Neuronal stem cell (in vitro differentiated cells): ENCODE results near the gene PKP4.

Experiments used
- DNase-seq: peaks from one replicate; pipeline ENCODE4 v3.0.0-alpha.2; 2013; ENCODE audit warnings: low spot score
- H2AFZ ChIP-seq: one replicate; pipeline ENCODE4 v1.6.1; 2013; ENCODE audit warnings: mild to moderate bottlenecking, low read length, inconsistent platforms
- H2AK5ac ChIP-seq: 2 replicates; pipeline ENCODE4 v1.6.1; 2013; ENCODE audit warnings: low read depth, mild to moderate bottlenecking, inconsistent platforms, low read length, moderate library complexity, mixed read lengths
- H2BK120ac ChIP-seq: 2 replicates; pipeline ENCODE4 v1.6.1; 2013; ENCODE audit warnings: low read depth, mild to moderate bottlenecking, inconsistent platforms, low read length, moderate library complexity, mixed read lengths
- H2BK12ac ChIP-seq: one replicate; pipeline ENCODE4 v1.6.1; 2013; ENCODE audit warnings: low read length, inconsistent platforms
- H2BK15ac ChIP-seq: 2 replicates; pipeline ENCODE4 v1.6.1; 2013; ENCODE audit warnings: mild to moderate bottlenecking, low read length, inconsistent platforms, mixed read lengths
- H2BK5ac ChIP-seq: one replicate; pipeline ENCODE4 v1.6.1; 2013; ENCODE audit warnings: inconsistent platforms, mild to moderate bottlenecking, low read length, moderate library complexity
- H3K14ac ChIP-seq: one replicate; pipeline ENCODE4 v1.6.1; 2013; ENCODE audit warnings: low read length, inconsistent platforms
- H3K18ac ChIP-seq: 2 replicates; pipeline ENCODE4 v1.6.1; 2013; ENCODE audit warnings: low read length, inconsistent platforms
- H3K23ac ChIP-seq: 2 replicates; pipeline ENCODE4 v1.6.1; 2013; ENCODE audit warnings: low read depth, mild to moderate bottlenecking, mixed read lengths, low read length, inconsistent platforms; ENCODE audit not compliant: poor library complexity
- H3K27ac ChIP-seq: replicated peaks from 3 replicates; pipeline ENCODE4 v1.5.1; 2013; ENCODE audit warnings: low read length, inconsistent platforms
- H3K27me3 ChIP-seq, 3 experiments: 2 replicates each; pipeline ENCODE4 v1.6.1; 2013; ENCODE audit warnings: low read length in 3 of 3, mild to moderate bottlenecking in 2 of 3, inconsistent platforms in 1 of 3, low read depth in 1 of 3, mixed read lengths in 1 of 3, moderate library complexity in 1 of 3; ENCODE audit not compliant: control insufficient read depth in 3 of 3, insufficient read depth in 3 of 3
- H3K36me3 ChIP-seq, 2 donors: replicated peaks in 1 of 2; 2 replicates each; pipeline ENCODE4 v1.6.1; 2013; ENCODE audit warnings: low read length in 2 of 2; ENCODE audit not compliant: control insufficient read depth in 2 of 2, insufficient read depth in 2 of 2
- H3K4ac ChIP-seq: 2 replicates; pipeline ENCODE4 v1.6.1; 2013; ENCODE audit warnings: inconsistent platforms, mild to moderate bottlenecking, low read length, moderate library complexity
- H3K4me1 ChIP-seq, 2 donors: 1 replicate in 1 of 2; 2 replicates in 1 of 2; pipeline ENCODE4 v1.6.1; 2013; ENCODE audit warnings: low read length in 2 of 2, low read depth in 1 of 2; ENCODE audit not compliant: control insufficient read depth in 2 of 2, insufficient read depth in 1 of 2
- H3K4me2 ChIP-seq: one replicate; pipeline ENCODE4 v1.6.1; 2013; ENCODE audit warnings: mild to moderate bottlenecking, low read length, inconsistent platforms; ENCODE audit not compliant: insufficient read depth, poor library complexity, severe bottlenecking
- H3K4me3 ChIP-seq, 2 donors: 2 replicates each; pipeline ENCODE4 v1.5.1; 2013; ENCODE audit warnings: low read length in 2 of 2, mild to moderate bottlenecking in 2 of 2, inconsistent platforms in 1 of 2, moderate library complexity in 1 of 2
- H3K79me1 ChIP-seq: one replicate; pipeline ENCODE4 v1.6.1; 2013; ENCODE audit warnings: low read depth, mild to moderate bottlenecking, inconsistent platforms, low read length, moderate library complexity
- H3K9ac ChIP-seq: one replicate; pipeline ENCODE4 v1.6.1; 2013; ENCODE audit warnings: mild to moderate bottlenecking, low read depth, low read length, inconsistent platforms; ENCODE audit not compliant: poor library complexity
- H3K9me3 ChIP-seq, 2 donors: replicated peaks in 1 of 2; 2 replicates each; pipeline versions ENCODE3 to v1.6.1; 2013; ENCODE audit warnings: low read length in 2 of 2, mild to moderate bottlenecking in 2 of 2, inconsistent platforms in 1 of 2, low read depth in 1 of 2, mixed read lengths in 1 of 2, moderate library complexity in 1 of 2; ENCODE audit not compliant: control insufficient read depth in 2 of 2, insufficient read depth in 1 of 2
- H4K8ac ChIP-seq: one replicate; pipeline ENCODE4 v1.6.1; 2013; ENCODE audit warnings: low read depth, mild to moderate bottlenecking, inconsistent platforms, low read length, moderate library complexity
- H4K91ac ChIP-seq: one replicate; pipeline ENCODE4 v1.6.1; 2013; ENCODE audit warnings: low read length, low read depth, mild to moderate bottlenecking, inconsistent platforms; ENCODE audit not compliant: poor library complexity
- WGBS, 2 donors: extraction: QIAGEN DNeasy Blood & Tissue Kit; methylation state at CpG; one replicate each; pipeline ENCODE4 v1.1.7; 2013; ENCODE audit warnings: missing lambda C conversion rate in 2 of 2, mixed read lengths in 1 of 2; ENCODE audit not compliant: insufficient read length in 2 of 2, insufficient replicate concordance in 1 of 2; ENCODE audit errors: extremely low coverage in 2 of 2; 5-methylcytosine and 5-hydroxymethylcytosine counted together

Gene PKP4

DNA sequence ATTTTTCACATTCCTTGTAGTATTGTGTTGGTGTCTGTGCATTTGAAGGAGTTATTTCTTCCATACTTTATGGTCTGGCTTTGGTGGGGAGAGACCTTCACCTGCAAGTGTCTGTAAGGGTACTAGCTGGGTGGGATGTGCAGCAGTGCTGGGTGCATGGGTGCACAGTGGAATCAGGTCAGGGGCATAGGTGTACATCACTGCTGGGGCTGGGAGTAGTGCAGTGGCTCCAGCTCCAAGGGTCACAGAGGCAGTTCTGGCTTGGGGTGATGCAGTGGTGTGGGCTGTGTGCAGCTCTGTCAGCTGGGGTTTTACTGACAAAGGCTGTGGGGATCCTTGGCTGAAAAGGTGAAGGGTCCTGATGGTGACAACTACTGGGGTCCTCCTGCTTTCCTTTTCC lies 45.0 kb upstream of the PKP4 start:
- H2BK12ac ChIP-seq: no peak overlapping the region
- H2BK15ac ChIP-seq: no peak overlapping the region
- H2AFZ ChIP-seq: no peak overlapping the region
- no peak overlapping the region for H3K23ac ChIP-seq
- no peak overlapping the region for H4K91ac ChIP-seq
- H3K79me1 ChIP-seq: no peaks in the 10 kb centered on the region
- H4K8ac ChIP-seq: no peak overlapping the region
- peaks cover 0 to 4% of the 10 kb centered on the region in 2 donors for H3K9me3 ChIP-seq
- H3K27ac ChIP-seq: no peak overlapping the region
- peak overlapping the region; percentile 97 for H2AK5ac ChIP-seq
- peak overlapping the region in 1 of 2 donors; percentile 31 for H3K4me3 ChIP-seq
- peaks cover 0 to 2% of the 10 kb centered on the region in 2 donors for H3K36me3 ChIP-seq
- H3K14ac ChIP-seq: no peak overlapping the region
- no peak for DNase-seq
- no peak overlapping the region for H2BK5ac ChIP-seq
- no peak overlapping the region for H3K4me2 ChIP-seq
- H2BK120ac ChIP-seq: no peak overlapping the region
- H3K18ac ChIP-seq: peak overlapping the region; percentile 65
- H3K9ac ChIP-seq: no peak overlapping the region
- H3K27me3 ChIP-seq: no peaks in the 10 kb centered on the region
- peaks cover 0 to 3% of the 10 kb centered on the region in 2 donors for H3K4me1 ChIP-seq
- peak overlapping the region; percentile 98 for H3K4ac ChIP-seq

DNA sequence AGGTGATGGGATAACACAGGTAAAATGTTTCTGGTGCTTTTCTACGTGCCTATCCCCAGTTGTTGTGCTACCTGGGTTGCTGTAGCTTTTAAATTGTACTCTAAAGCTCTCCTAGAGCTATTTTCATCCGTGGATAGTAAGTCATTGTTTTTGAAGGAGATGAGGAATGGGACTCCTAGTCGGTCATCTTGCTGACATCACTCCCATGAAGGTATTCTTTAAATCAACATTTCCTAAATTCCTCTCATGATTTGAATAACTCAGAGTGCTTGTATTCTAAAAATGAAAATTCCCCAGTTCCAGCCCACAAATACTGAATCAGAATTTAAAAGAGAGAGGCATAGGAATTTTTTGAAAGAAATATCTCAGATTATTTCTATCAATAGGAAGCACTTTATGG lies 44.5 kb upstream of the PKP4 start:
- peaks cover 0 to 4% of the 10 kb centered on the region in 2 donors for H3K9me3 ChIP-seq
- no peak overlapping the region for H2AFZ ChIP-seq
- H3K14ac ChIP-seq: no peak overlapping the region
- H3K27ac ChIP-seq: no peak overlapping the region
- no peak overlapping the region for H3K4me2 ChIP-seq
- no peak overlapping the region for H3K9ac ChIP-seq
- no peak overlapping the region for H4K8ac ChIP-seq
- no peak overlapping the region for H2BK15ac ChIP-seq
- H3K4me1 ChIP-seq: peaks cover 0 to 3% of the 10 kb centered on the region in 2 donors
- H2BK120ac ChIP-seq: no peak overlapping the region
- DNase-seq: no peak
- H2AK5ac ChIP-seq: no peak overlapping the region
- no CpG with 5 or more reads among the region's 3 CpGs for WGBS, 2 donors
- no peak overlapping the region for H3K18ac ChIP-seq
- no peaks in the 10 kb centered on the region for H3K79me1 ChIP-seq
- no peak overlapping the region for H3K4me3 ChIP-seq
- H4K91ac ChIP-seq: no peak overlapping the region
- H2BK5ac ChIP-seq: no peak overlapping the region
- H3K23ac ChIP-seq: no peak overlapping the region
- H3K4ac ChIP-seq: no peak overlapping the region
- H3K27me3 ChIP-seq: no peaks in the 10 kb centered on the region
- peaks cover 0 to 2% of the 10 kb centered on the region in 2 donors for H3K36me3 ChIP-seq
- no peak overlapping the region for H2BK12ac ChIP-seq

DNA sequence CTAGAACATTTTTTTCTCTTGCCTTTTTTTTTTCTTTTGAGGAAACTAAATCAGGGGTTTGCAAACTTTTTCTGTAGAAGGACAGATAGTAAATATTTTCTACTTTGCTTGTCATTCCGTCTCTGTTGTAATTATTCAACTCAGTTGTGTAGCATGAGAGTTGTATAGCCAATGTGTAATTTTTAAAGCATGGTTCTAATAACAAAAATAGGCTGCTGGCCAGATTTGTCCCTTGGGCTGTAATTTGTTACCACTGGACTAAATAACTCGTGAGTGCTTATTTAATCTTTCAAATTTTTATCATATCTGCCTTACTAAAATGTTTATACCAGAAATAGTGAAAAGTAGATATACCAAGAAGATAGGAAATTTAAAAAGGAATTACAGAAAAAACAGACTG lies 43.2 kb upstream of the PKP4 start:
- H2BK120ac ChIP-seq: no peak overlapping the region
- H3K4ac ChIP-seq: no peak overlapping the region
- H3K23ac ChIP-seq: no peak overlapping the region
- no peak overlapping the region for H2AK5ac ChIP-seq
- H3K9ac ChIP-seq: no peak overlapping the region
- peaks cover 0 to 2% of the 10 kb centered on the region in 2 donors for H3K36me3 ChIP-seq
- H2BK15ac ChIP-seq: no peak overlapping the region
- H2BK12ac ChIP-seq: no peak overlapping the region
- H4K8ac ChIP-seq: no peak overlapping the region
- H3K9me3 ChIP-seq: peaks cover 0 to 4% of the 10 kb centered on the region in 2 donors
- no peak overlapping the region for H3K14ac ChIP-seq
- no peaks in the 10 kb centered on the region for H3K79me1 ChIP-seq
- no peak overlapping the region for H3K4me2 ChIP-seq
- WGBS, 2 donors: no CpG with 5 or more reads among the region's 2 CpGs
- H2AFZ ChIP-seq: no peak overlapping the region
- peaks cover 0 to 3% of the 10 kb centered on the region in 2 donors for H3K4me1 ChIP-seq
- no peak overlapping the region for H2BK5ac ChIP-seq
- no peak overlapping the region for H4K91ac ChIP-seq
- no peak overlapping the region for H3K18ac ChIP-seq
- no peak overlapping the region for H3K27ac ChIP-seq
- no peak for DNase-seq
- H3K4me3 ChIP-seq: no peak overlapping the region
- H3K27me3 ChIP-seq: no peaks in the 10 kb centered on the region

DNA sequence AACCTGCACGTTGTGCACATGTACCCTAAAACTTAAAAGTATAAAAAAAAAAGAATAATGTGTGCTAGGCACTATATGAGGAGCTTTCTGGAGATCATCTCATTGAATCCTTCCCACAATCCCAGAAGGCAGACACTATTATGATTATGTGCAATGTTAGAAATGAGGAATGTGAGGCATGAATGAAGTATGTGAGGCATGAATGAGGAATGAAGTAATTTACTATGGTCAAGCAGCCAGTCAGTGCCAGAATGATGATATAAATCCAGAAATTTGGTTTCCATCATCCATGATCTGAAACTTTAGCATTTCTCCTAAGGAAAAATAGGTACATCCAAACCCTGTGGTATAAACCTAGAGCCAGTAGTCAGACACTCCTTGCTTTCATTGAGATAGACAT lies 42.2 kb upstream of the PKP4 start:
- H2BK15ac ChIP-seq: no peak overlapping the region
- H4K8ac ChIP-seq: no peak overlapping the region
- DNase-seq: no peak
- H3K4ac ChIP-seq: no peak overlapping the region
- H2BK120ac ChIP-seq: no peak overlapping the region
- peaks cover 0 to 3% of the 10 kb centered on the region in 2 donors for H3K4me1 ChIP-seq
- H3K79me1 ChIP-seq: no peaks in the 10 kb centered on the region
- peaks cover 0 to 2% of the 10 kb centered on the region in 2 donors for H3K36me3 ChIP-seq
- H2AK5ac ChIP-seq: no peak overlapping the region
- no peaks in the 10 kb centered on the region for H3K27me3 ChIP-seq
- H2AFZ ChIP-seq: no peak overlapping the region
- no peak overlapping the region for H2BK12ac ChIP-seq
- WGBS, 2 donors: no CpG with 5 or more reads among the region's 1 CpG
- no peak overlapping the region for H3K18ac ChIP-seq
- no peak overlapping the region for H3K4me3 ChIP-seq
- H3K4me2 ChIP-seq: no peak overlapping the region
- H3K23ac ChIP-seq: no peak overlapping the region
- no peak overlapping the region for H3K9ac ChIP-seq
- H3K9me3 ChIP-seq: peaks cover 0 to 4% of the 10 kb centered on the region in 2 donors
- H4K91ac ChIP-seq: no peak overlapping the region
- no peak overlapping the region for H3K14ac ChIP-seq
- H2BK5ac ChIP-seq: no peak overlapping the region
- H3K27ac ChIP-seq: no peak overlapping the region
